Osteoblast (primary cell): ENCODE results near the gene CACNA1C. TPM values are rescaled to one million over a fixed set of nuclear protein-coding genes. Genes with fewer than 3 reads are reported as not detected.

ENCODE experiments used
- DNase-seq: peaks from one replicate; pipeline ENCODE4 v3.0.0; 2011; ENCODE audit warnings: low spot score, mixed read lengths; ENCODE audit not compliant: insufficient read length; ENCODE audit errors: missing footprints
- H2AFZ ChIP-seq: 2 replicates; pipeline ENCODE4 v1.6.0; 2011; ENCODE audit warnings: mild to moderate bottlenecking, low read length
- H3K27ac ChIP-seq: 2 replicates; pipeline ENCODE4 v1.5.1; 2011; ENCODE audit warnings: mild to moderate bottlenecking, low read depth, low read length, moderate library complexity
- H3K27me3 ChIP-seq: 2 replicates; pipeline ENCODE4 v1.6.0; 2012; ENCODE audit warnings: mild to moderate bottlenecking, control low read depth, inconsistent platforms, low read length, moderate library complexity; ENCODE audit not compliant: insufficient read depth
- H3K36me3 ChIP-seq: 2 replicates; pipeline ENCODE4 v1.5.1; 2011; ENCODE audit warnings: mild to moderate bottlenecking, low read length, control low read depth, moderate library complexity; ENCODE audit not compliant: insufficient read depth
- H3K4me1 ChIP-seq: 2 replicates; pipeline ENCODE4 v1.5.1; 2011; ENCODE audit warnings: mild to moderate bottlenecking, low read length, control low read depth, moderate library complexity; ENCODE audit not compliant: insufficient read depth
- H3K4me2 ChIP-seq: 2 replicates; pipeline ENCODE4 v1.6.0; 2011; ENCODE audit warnings: mild to moderate bottlenecking, low read length; ENCODE audit not compliant: insufficient read depth
- H3K4me3 ChIP-seq: fragments of 200-600 bp; sonication (generic); 3 replicates; pipeline ENCODE4 v1.5.1; 2012; ENCODE audit warnings: mild to moderate bottlenecking, low read length, inconsistent platforms; ENCODE audit not compliant: insufficient read depth
- H3K79me2 ChIP-seq: 2 replicates; pipeline ENCODE4 v1.6.0; 2012; ENCODE audit warnings: mild to moderate bottlenecking, low read length, control low read depth, inconsistent platforms; ENCODE audit not compliant: insufficient read depth
- H3K9me3 ChIP-seq: 2 replicates; pipeline ENCODE4 v1.5.1; 2011; ENCODE audit warnings: low read depth, low read length, control low read depth
- H4K20me1 ChIP-seq: 2 replicates; pipeline ENCODE4 v1.6.0; 2012; ENCODE audit warnings: mild to moderate bottlenecking, low read length, control low read depth; ENCODE audit not compliant: insufficient read depth
- CTCF ChIP-seq: IDR thresholded peaks from 2 replicates; pipeline ENCODE4 v1.5.1; 2011; ENCODE audit warnings: mild to moderate bottlenecking, low read depth, low read length, moderate library complexity; ENCODE audit errors: extremely low read depth
- total RNA-seq: library from RNA; depleted of rRNA; stranded (reverse); fragments of >200 nt; gene quantifications from 2 replicates; pipeline ENCODE4 v1.2.3, GENCODE V29; 2012

The CACNA1C gene
- total RNA-seq, 1 donor = 19.2 TPM

DNA sequence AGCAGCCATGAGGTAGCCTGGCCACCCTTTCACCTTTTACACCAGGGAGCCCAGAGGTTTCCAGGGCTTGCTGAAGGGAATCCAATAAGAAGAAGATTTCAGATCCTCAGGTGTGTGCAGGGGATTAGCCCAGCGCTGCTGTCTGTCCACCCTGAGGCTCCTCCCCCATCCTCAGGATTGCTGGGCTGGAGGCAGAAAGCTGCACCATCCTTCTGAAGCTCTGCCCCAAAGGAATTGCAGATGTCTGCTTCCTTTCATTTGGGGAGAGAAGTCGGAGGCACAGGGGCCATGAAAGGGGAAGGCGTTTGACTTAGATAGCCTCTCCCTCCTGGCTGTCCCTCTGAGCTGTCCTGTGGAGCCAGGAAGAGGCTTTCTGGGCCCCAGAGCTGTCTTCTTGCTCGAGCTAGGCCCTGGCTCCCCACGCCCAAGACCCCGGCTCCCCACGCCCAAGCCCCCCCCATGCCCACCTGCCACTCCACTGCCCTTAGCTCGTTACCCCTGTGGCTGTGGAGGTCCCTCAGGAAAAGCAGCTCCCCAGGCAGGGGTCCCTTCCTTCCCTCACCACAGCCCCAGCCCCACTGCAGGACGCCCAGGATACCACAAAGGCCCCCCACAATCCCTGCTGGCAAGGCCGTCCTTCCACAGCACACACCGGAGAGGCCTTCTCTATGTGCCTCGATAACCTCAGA is 359.0 kb downstream of the CACNA1C start:
- Histone ChIP-seq H3K27ac (no peak overlapping the region), H2AFZ (no peak overlapping the region), H3K36me3 (no peaks in the 10 kb centered on the region), H4K20me1 (peaks cover 38% of the 10 kb centered on the region), H3K4me1 (peaks cover 18% of the 10 kb centered on the region), H3K79me2 (no peaks in the 10 kb centered on the region), H3K4me3 (no peak overlapping the region), H3K4me2 (no peak overlapping the region), H3K9me3 (no peaks in the 10 kb centered on the region), H3K27me3 (no peaks in the 10 kb centered on the region)
- DNase-seq = peak; percentile 37
- TF ChIP-seq CTCF = no peak

GRCh38 chr12:2412305-2412643 is 359.5 kb downstream of the CACNA1C start:
- Histone ChIP-seq H3K4me3 (no peak overlapping the region), H3K9me3 (no peaks in the 10 kb centered on the region), H3K27ac (no peak overlapping the region), H4K20me1 (peaks cover 35% of the 10 kb centered on the region), H3K36me3 (no peaks in the 10 kb centered on the region), H3K27me3 (no peaks in the 10 kb centered on the region), H3K79me2 (no peaks in the 10 kb centered on the region), H2AFZ (no peak overlapping the region), H3K4me2 (no peak overlapping the region), H3K4me1 (peaks cover 18% of the 10 kb centered on the region)
- no peak for TF ChIP-seq CTCF
- DNase-seq = peak; percentile 27

- no peak overlapping the region for H3K4me2 ChIP-seq
These were observed 360.5 kb downstream of the CACNA1C start for GRCh38 chr12:2413301-2413700.

More at GRCh38 chr12:2413301-2413700, 360.5 kb downstream of the CACNA1C start:
- Histone ChIP-seq H3K9me3 (no peaks in the 10 kb centered on the region), H3K27ac (no peak overlapping the region), H2AFZ (no peak overlapping the region), H3K4me3 (no peak overlapping the region), H3K79me2 (no peaks in the 10 kb centered on the region), H3K27me3 (no peaks in the 10 kb centered on the region), H3K36me3 (no peaks in the 10 kb centered on the region), H3K4me1 (peaks cover 18% of the 10 kb centered on the region), H4K20me1 (peaks cover 35% of the 10 kb centered on the region)
- no peak for TF ChIP-seq CTCF
- peak; percentile 0 for DNase-seq
